H1 (cell line): ENCODE data around the gene MAPK9. TPM values are rescaled to one million over a fixed set of nuclear protein-coding genes. Genes with fewer than 3 reads are reported as not detected.

Experiments used
- BACH1 ChIP-seq: IDR thresholded peaks from 2 replicates; pipeline ENCODE4 v1.6.1; 2012; ENCODE audit warnings: low read length, improper control_type of control experiment
- BCL11A ChIP-seq, 2 experiments: IDR thresholded peaks; one replicate each; pipeline ENCODE4 v1.6.1; 2011; ENCODE audit warnings: low read depth in 2 of 2, low read length in 2 of 2, mild to moderate bottlenecking in 2 of 2
- CBX5 ChIP-seq: fragments of 300-800, 300-1000 bp; sonication (generic); IDR thresholded peaks from 2 replicates; pipeline ENCODE4 v1.7.1; 2016; ENCODE audit warnings: antibody characterized with exemption, low read length, low read depth
- CHD7 ChIP-seq: fragments of 300-600 bp; sonication (generic); IDR thresholded peaks from 2 replicates; pipeline ENCODE4 v1.7.1; 2012; ENCODE audit warnings: low read length, moderate library complexity, mild to moderate bottlenecking, inconsistent platforms; ENCODE audit not compliant: insufficient replicate concordance
- SIRT6 ChIP-seq: IDR thresholded peaks from one replicate; pipeline ENCODE4 v1.7.1; 2012; ENCODE audit warnings: low read length, inconsistent platforms
- SUZ12 ChIP-seq: fragments of 200-600 bp; sonication (generic); IDR thresholded peaks from 2 replicates; pipeline ENCODE4 v1.6.1; 2012; ENCODE audit warnings: mild to moderate bottlenecking, inconsistent platforms, low read length, moderate library complexity, mixed read lengths
- USF2 ChIP-seq: IDR thresholded peaks from 2 replicates; pipeline ENCODE4 v1.6.1; 2011; ENCODE audit warnings: low read length, improper control_type of control experiment
- polyA plus RNA-seq, 7 experiments: library from polyadenylated mRNA; depleted of rRNA in 3 of 7; stranded (reverse) in 5 of 7; unstranded in 2 of 7; fragments of >200 nt in 5 of 7; fragments of 200-250 nt in 2 of 7; gene quantifications; 1 replicate in 5 of 7; 2 replicates in 1 of 7; 4 replicates in 1 of 7; pipeline versions ENCODE4 v1.2.1 to v1.2.3, GENCODE V29; 2011 to 2013; ENCODE audit warnings: missing spikeins in 2 of 7, mixed read lengths in 2 of 7
- total RNA-seq: library from RNA; stranded (reverse); fragmentation: NEBNext Ultra II Directional; extraction: Animal tissue kit (Norgen Biotek cat#: 25700); gene quantifications from 2 replicates; pipeline ENCODE4 v1.2.1, GENCODE V29; 2021

MAPK9 gene
- total and polyA plus RNA-seq, 2 of the 8 experiments (the other 6 are each of a cell fraction or from before 2014, with no cell fraction given), result 22.3 to 43.7 TPM

- TF ChIP-seq CHD7 (no peak), BCL11A (IDR thresholded peaks at IDR 0.05; ENCODE audit: low read depth in 2 of 2, low read length in 2 of 2) (no peak), CBX5 (no peak), USF2 (no peak), BACH1 (no peak), SIRT6 (no peak), SUZ12 (no peak)
These were observed at the start of gene MAPK9 (continued) for GRCh38 chr5:180291943-180292831.
